Right lung (tissue), 10 donors: Measurements from ENCODE around the gene TBC1D3I. TPM values are rescaled to one million over a fixed set of nuclear protein-coding genes. Genes with fewer than 3 reads are reported as not detected.
"Not testable (repeated sequence)": the region's sequence is repeated elsewhere in the genome, so short reads cannot be mapped to it uniquely, and the experiment has no call there.

Source experiments
- DNase-seq, 2 donors: peaks; one replicate each; pipeline ENCODE4 v3.0.0-alpha.2; 2013
- long read RNA-seq, 8 donors: transcript quantifications; one replicate each; lab custom pipeline, GENCODE V29; 2026
- polyA plus RNA-seq, 5 donors: library from polyadenylated mRNA; unstranded; fragments of 120-200 nt; gene quantifications; one replicate each; pipeline versions ENCODE4 v1.2.1 to v1.2.3, GENCODE V29; 2013; ENCODE audit warnings: inconsistent platforms in 1 of 5, low replicate concordance in 1 of 5; ENCODE audit not compliant: insufficient read length in 5 of 5, insufficient read depth in 1 of 5

The TBC1D3I gene
- polyA plus RNA-seq, result under 1 TPM in 3 of 5 donors, not detected in 2; 0.30 to 0.68 (median 0.51) TPM
- long read RNA-seq, donor 1, result 0 reads
- long read RNA-seq, donor 2, result 0 reads
- long read RNA-seq, donor 3, result 0 reads
- long read RNA-seq, donor 4, result 0 reads
- long read RNA-seq, donor 5, result 0 reads
- long read RNA-seq, donor 6, result 0 reads
- long read RNA-seq, donor 7, result 0 reads
- long read RNA-seq, donor 8, result 0 reads

DNA sequence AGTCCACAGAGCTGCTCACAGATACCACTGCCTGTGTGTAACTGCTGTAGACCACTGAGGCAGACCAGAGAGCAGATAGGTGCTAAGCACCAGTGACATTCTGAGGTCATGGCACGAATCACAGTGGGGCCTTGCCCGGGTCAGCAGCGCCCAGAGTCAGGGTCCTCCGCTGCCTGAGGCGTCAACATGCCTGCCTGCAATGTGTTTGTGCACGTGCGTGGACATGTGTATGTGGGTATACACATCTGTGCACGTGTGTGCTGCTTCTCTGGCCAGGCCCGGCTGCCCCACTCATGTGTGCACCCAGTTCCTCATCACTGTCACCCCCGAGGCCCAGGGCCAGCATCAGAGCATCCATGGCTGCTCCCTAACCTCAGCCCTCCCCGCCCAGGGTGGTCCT, at the start of gene TBC1D3I:
TBC1D3I (minus strand) TSS at position 101 of the 400 bp plus-strand sequence. CDS start 1,585 bp downstream, outside the sequence.
- not testable (repeated sequence) for DNase-seq

DNA sequence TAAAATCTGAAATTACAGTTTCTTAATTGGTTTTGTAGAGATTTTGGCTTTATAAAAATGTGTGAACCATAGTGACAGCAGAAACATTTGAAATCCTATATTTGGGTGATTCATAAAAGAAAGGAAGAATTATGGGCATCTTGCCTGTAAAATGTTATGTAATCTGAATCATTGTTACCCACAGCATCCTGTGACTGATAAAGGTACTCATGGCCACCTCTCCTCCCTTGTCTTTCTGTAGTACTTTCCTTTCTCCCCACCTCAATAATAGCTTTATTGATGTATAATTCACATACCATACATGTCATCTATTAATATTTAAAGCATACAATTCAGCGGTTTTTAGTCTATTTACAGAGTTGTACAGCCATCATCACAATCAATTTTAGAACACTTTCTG, 30.8 kb upstream of the TBC1D3I start:
- DNase-seq, result not testable (repeated sequence)

DNA sequence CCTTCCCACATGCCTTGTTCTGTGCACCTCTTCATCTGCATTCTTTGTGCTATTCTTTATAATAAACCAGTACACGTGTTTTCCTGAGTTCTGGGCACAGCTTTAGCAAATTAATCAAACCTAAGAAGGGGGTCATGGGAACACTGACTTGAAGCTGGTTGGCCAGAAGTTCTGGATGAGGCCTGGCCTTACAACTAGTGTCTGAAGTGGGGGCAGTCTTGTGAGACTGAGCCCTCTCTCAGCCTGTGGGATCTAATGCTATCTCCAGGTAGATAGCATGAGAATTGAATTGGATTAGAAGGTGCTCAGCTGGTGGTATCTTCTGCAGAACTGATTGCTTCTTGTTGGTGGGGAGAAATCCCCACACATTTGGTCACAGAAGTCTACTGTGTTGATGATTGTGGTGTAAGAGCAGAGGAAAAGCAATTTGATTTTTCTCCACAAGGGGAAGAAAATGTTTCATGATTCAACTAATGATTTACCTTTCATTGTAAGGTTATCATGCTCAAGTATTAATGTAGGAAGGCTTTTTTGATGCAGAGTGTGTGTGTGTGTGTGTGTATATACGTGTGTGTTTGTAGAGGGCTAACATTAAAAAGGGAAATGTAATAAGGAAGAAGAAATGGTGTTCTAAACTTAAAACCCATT, 25.7 kb upstream of the TBC1D3I start:
- DNase-seq, result not testable (repeated sequence)

DNA sequence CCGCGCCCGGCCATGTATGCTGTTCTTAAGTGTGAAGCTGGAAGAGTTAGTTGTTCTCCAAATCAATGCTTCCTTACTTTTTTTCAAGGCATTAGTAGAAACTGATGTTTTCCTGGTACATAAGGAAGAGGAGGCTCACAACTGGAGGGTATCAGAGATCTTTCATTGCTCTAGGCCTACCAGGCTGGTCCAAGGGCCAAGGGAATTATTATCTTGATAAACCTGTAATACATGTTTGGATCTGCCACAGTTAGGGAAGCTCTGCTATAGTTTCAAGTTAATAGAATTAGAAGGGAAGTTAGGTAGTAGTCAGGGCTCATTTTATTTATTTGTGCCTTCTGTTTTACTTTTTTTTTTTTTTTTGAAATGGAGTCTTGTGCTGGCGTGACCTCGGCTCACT, 19.8 kb upstream of the TBC1D3I start:
- DNase-seq, result not testable (repeated sequence)

DNA sequence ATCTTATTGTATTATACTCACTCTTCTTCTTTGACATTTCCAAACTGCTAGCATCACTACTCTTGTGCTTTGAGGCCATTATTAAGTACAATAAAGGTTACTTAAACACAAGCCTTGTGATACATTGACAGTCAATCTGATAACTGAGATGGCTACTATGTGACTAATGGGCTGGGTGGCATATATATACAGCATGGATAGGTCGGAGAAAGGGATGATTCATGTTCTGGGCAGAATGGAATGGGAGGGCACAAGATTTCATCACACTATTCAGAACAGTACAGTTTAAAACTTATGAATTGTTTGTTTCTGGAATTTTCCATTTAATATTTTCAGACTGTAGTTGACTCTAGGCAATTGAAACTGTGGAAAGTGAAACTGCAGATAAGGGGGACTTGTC, 18.9 kb upstream of the TBC1D3I start:
- not testable (repeated sequence) for DNase-seq

DNA sequence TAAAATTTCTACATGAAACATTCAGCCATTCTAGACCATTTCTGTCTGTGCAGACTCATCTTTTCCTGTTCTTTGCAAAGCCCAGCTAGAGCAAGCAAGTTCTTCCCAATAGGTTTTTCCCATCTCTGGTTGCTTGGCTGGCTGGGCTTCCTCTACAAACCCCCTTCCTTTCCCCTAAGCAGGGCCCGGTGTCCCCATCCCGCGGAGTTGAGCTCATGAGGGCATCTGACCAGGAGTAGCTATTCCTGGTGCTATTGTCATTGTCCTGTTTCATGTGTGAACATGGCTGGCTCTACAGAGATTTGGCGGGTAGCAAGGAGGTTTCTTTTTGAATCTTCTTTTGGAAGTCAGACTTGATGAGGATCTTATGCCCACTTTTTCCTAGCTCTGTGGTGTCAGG, 22.3 kb downstream of the TBC1D3I start:
- not testable (repeated sequence) for DNase-seq

DNA sequence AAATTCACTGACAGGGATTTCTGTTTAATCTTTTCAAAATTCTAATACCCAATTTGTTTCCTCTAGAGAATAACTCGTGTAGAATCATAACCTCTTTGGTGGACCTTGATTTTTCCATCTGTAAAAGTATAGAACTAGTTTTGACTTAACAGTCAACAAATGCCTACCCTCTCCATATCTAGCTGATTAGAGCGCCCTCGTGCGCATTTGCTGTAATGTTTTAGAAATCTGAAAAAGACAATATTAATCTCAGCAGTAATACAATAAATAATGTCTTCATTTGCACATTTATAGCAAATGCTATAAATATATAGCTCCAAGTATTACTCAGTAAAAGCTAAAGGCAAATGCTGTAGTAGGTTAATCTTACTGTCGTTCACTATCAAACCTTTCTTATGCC, 34.7 kb downstream of the TBC1D3I start:
- DNase-seq, result not testable (repeated sequence)

DNA sequence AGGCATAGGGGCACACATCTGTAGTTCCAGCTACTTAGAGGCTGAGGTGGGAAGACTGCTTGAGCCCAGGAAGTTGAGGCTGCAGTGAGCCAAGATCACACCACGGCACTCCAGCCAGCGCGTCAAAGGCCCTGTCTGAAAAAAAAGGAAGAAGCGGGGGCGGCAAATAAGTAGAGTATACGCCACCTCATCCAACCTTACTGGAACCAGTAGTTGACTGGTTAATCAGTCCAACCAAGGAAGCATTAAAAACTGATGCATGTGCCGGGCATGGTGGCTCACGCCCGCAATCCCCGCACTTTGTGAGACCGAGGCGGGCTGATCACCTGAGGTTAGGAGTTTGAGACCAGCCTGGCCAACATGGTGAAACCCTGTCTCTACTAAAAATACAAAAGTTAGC, 41.4 kb downstream of the TBC1D3I start:
- not testable (repeated sequence) for DNase-seq

DNA sequence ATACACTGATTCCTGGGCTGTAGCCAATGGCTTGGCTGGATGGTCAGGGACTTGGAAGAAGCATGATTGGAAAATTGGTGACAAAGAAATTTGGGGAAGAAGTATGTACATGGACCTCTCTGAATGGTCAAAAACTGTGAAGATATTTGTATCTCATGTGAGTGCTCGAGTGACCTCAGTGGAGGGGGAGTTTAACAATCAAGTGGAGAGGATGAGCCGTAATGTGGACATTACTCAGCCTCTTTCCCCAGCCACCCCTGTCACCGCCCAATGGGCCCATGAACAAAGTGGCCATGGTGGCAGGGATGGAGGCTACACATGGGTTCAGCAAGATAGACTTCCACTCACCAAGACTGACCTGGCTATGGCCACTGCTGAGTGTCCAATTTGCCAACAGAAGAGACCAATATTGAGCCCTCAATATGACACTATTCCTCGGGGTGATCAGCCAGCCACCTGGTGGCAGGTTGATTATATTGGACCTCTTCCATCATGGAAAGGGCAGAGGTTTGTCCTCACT, 42.7 kb downstream of the TBC1D3I start:
- DNase-seq, result not testable (repeated sequence)

DNA sequence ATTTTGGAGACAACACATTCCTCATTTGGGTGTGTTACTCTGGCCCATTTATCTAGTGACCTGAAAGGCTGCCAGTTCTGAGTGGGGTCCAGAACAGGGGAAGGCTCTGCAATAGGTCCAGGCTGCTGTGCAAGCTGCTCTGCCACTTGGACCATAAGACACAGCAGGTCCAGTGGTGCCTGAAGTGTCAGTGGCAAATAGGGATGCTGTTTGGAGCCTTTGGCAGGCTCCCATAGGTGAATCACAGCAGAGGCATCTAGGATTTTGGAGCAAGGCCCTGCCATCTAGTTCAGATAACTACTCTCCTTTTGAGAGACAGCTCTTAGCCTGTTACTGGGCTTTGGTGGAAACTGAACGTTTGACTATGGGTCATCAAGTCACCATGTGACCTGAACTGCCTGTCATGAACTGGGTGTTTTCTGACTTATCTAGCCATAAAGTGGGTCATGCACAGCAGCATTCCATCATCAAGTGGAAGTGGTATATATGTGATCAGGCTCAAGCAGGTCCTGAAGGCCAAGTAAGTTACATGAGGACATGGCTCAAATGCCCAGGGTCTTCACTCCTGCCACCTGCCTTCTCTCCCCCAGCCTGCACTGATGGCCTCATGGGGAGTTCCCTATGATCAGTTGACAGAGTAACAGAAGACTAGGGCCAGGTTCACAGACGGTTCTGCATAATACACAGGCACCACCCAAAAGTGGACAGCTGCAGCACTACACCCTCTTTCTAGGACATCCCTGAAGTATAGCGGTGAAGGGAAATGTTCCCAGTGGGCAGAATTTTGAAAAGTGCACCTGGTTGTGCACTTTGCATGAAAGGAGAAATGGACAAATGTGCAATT, 43.4 kb downstream of the TBC1D3I start:
- not testable (repeated sequence) for DNase-seq

DNA sequence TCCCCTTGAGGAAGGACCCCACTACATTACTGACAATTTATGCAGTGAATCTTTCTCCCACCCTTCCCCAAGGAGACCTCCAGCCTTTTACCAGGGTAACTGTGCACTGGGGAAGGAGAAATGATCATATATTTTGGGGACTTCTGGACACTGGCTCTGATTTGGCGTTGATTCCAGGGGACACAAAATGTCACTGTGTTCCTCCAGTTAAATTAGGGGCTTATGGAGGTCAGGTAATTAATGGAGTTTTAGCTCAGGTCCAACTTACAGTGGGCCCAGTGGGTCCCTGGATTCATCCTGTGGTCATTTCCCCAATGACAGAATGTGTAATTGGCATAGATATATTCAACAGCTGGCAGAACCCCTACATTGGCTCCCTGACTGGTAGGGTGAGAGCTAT, 44.8 kb downstream of the TBC1D3I start:
- DNase-seq, result not testable (repeated sequence)

DNA sequence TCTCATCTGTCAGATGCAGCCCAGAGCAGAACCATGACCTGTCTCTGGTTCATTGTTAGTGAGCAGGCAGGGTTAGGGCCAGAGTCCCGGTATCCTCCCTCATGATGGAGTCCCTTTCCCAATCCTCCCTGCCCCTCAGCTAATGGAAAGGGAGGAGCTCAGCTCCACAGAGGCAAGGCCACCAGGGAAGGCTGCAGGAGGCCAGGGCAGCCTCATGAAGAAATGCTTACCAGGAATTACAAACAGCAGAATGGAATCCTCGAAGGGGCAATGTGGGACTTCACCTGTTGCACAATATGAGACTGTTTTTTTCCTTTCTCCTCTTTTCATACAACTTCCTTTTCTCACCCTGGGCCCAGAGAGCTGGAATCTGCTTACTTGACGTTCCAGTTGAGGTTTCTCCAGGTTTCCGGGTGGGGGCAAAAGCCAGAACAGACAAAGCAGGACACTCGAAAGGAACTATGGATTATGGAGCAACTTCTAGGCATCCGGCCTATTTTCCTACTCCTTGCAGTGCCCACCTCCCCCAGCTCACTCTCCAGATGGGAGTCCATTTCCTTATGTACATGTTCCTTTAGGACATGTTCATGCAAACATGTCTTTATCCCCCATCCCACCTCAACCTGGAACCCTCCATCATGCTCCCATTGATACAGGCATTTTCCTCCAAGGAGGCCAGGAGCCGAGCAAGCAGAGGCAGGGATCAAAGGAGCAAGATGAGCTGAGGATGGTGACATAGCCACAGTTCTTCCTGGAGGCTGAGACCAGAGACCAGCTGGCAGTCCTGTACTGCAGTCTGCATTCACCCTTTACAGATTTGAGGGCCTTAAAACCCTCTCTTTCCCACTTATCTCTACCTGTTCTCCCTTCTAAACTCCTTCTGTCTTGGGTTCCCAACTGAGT, 48.7 kb downstream of the TBC1D3I start:
- DNase-seq, result not testable (repeated sequence)

DNA sequence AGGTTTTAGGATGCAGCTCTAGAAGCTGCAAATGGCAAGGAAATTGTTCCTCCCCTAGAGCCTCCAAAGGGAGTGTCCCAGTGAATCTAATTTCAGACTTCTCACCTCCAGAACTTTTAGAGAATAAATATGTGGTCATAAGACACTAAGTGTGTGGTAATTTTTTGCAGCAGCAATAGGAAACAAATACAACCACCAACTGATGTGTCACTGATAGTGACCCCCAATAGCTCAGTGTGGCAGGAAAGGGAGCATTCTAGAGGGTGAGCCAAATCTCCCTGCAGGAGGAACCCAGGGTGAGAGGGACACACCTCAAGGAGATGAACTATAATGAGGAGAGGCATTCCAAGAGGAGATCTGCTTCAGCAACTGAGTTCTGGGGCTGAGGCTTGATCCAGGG, 49.5 kb downstream of the TBC1D3I start:
- DNase-seq, result no peak

DNA sequence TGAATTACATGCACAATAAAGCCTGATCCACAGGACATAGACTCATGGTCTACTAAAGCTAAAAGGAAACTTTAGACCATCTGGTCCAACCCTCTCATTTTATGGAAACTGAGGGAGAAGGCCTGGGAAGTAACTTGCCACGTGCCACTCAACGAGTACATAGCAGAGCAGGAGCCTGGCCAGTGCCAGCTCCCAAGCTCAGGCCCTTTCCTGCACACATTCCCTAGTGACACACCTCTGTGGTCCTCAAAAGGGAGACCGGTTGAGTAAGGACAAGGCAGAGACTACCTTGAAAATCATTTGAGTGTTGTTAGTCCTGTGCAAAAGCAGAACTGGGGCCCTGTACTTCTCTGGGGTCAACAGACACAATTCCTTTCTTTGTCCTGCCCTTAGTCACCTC, 50.7 kb downstream of the TBC1D3I start:
- no peak for DNase-seq

DNA sequence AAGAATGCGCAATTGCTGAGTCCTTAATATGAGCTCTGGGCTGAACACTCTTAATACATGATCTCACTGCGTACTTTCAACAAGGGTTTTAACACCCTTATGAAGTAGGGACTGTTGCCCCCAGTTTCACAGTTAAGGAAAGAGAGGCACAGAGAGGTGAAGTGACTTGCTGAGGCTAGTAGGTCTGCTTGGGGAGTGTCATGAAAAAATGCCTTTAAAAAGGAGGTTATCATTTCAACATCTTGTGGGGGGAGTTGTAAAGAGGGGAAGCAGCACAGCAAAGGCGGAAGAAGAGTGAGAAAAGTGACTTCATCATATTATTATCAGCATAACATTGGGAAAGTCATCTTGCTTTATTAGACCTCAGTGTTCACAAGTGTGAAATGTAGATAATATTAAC, 51.4 kb downstream of the TBC1D3I start:
- no peak for DNase-seq

DNA sequence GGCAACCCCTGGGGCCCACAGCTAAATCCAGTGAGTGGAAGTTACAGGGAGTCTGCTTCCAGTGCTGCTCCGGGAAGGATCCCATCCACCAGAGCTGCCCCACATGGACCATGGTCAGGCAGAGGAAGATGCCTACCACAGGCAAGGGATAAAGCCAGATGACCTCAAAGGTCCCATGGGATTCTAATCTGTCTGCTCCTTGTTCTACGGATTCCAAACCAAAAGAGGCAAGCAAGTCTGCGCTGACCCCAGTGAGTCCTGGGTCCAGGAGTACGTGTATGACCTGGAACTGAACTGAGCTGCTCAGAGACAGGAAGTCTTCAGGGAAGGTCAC, 52.1 kb downstream of the TBC1D3I start:
- DNase-seq, result no peak

DNA sequence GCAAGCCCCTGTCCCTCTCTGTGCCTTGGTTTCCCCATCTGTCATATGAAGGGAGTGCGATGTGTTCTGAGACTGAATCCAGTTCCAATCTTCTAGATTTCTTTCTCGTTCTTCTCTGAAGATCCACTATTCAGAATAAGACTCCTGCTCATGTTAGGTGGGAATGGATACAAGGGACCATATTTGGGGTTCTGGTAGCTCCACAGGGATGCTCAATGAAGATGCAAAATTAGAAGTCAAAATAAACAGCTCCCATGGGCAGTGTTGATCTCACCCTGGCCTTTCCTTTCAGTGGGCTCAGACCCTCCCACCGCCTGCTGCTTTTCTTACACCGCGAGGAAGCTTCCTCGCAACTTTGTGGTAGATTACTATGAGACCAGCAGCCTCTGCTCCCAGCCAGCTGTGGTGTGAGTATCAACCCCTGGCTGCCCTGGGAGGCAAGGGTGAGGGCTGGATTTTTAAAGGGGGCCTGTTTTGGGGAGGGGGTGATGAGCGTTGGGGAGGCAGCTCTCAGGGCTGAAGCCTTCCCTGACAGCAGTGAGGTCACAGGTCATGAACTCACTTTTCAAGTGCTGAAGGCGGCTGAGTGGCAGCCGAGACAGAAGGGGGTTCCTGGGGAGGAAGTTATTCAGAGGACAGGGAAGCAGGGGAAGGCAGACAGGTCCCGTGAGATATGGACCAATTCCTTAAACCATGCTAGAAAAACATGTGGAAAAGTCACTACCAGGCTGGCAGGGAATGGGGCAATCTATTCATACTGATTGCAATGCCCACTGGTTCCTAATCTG, 52.7 kb downstream of the TBC1D3I start:
- not testable (repeated sequence) for DNase-seq

DNA sequence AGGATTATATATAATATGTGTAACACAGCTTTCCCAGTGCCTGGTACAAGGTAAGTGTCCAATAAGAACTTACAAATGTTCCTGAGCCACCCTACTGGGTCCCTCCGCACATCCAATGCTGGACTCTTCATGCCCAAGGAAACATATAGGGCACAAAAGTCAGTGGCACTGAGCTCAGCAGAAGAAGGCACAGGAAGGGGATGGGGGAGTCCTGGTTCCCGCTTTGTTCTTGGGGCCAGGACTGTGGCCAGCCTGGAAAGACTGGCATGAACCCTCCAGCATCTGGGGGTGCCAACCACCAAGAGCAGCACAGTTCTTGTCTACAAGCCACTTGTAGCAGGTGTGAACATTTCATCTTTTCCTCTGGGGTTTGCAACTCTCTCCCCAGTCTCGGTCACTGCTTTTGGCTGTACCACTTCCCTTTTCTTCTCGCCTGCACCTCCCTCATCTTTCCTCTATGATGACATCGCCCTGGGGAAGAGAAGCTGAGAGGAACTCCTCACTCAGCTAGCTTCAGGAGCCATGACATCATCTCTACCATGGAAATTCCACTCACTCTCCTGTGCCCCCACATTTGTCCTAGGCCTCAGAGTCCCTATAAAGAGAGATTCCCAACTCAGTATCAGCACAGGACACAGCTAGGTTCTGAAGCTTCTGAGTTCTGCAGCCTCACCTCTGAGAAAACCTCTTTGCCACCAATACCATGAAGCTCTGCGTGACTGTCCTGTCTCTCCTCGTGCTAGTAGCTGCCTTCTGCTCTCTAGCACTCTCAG, 53.7 kb downstream of the TBC1D3I start, which contains the start of gene CCL4L2:
CCL4L2 (plus strand) TSS at position 625 of the 773 bp plus-strand sequence.
- not testable (repeated sequence) for DNase-seq

DNA sequence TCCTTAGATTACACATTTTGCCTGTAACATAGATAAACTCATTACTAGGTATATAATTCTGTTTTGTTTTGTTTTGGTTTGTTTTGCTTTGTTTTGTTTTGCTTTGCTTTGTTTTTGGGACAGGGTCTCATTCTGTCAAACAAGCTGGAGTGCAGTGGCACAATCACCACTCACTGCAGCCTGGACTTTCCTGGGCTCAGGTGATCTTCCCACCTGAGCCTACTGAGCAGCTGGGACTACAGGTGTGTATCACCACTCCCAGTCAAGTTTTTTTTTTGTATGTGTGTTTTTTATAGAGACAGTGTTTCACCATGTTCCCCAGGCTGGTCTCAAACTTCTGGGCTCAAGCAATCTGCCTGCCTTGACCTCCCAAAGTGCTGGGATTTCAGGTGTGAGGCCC, 54.8 kb downstream of the TBC1D3I start:
- DNase-seq, result no peak

DNA sequence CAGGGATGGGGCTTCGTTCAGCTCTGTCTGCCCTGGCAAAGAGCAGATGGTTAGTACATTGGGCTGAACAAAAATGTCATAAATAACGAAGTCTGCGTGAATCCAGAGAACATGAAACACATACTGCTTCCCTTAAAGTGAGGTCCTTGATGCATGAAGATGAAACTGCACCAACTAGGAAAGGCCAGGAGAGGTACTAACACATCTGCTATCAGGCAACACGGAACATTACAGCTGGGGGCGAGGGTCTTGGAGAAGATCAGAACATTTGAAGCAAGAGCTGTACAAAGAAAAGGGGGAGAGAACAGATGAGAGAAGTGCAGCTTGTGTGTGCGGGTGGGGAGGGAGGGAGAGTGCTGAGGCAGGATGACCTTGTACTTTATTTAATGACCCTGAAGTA, 57.0 kb downstream of the TBC1D3I start:
- not testable (repeated sequence) for DNase-seq
